Ovary (tissue), 9 donors: Measurements from ENCODE around the gene FBXW5. TPM values are rescaled to one million over a fixed set of nuclear protein-coding genes. Genes with fewer than 3 reads are reported as not detected.

ENCODE experiments used
- DNase-seq, 5 donors: peaks; one replicate each; pipeline ENCODE4 v3.0.0-alpha.2; 2019 to 2020
- H3K27ac ChIP-seq, 2 donors: fragments of 200-600 bp; one replicate each; pipeline versions ENCODE4 v1.5.1 to v1.8.0; 2019 to 2022
- H3K27me3 ChIP-seq: fragments of 200-600 bp; one replicate; pipeline ENCODE4 v1.8.0; 2022
- H3K36me3 ChIP-seq: fragments of 200-600 bp; sonication (generic); one replicate; pipeline ENCODE4 v1.5.1; 2019
- H3K4me1 ChIP-seq: one replicate; pipeline ENCODE4 v1.8.1; 2013; ENCODE audit warnings: mild to moderate bottlenecking, moderate library complexity; ENCODE audit not compliant: insufficient read depth
- H3K4me3 ChIP-seq: fragments of 200-600 bp; sonication (generic); one replicate; pipeline ENCODE4 v1.5.1; 2017
- H3K9me3 ChIP-seq, 2 donors: fragments of 200-600 bp in 1 of 2; sonication (generic) in 1 of 2; one replicate each; pipeline versions ENCODE4 v1.5.1 to v1.8.1; 2013 to 2019; ENCODE audit warnings: mild to moderate bottlenecking in 1 of 2, moderate library complexity in 1 of 2
- EP300 ChIP-seq: sonication (generic); formaldehyde crosslinking; IDR thresholded peaks from one replicate; pipeline ENCODE4 v1.6.1; 2017; ENCODE audit warnings: antibody characterized with exemption
- POLR2A ChIP-seq: fragments of 450-650 bp; IDR thresholded peaks from one replicate; pipeline ENCODE4 v1.6.1; 2017; ENCODE audit warnings: antibody characterized with exemption, mild to moderate bottlenecking, moderate library complexity
- WGBS, 3 donors: extraction: QIAGEN DNeasy Blood & Tissue Kit in 1 of 3; methylation state at CpG; one replicate each; pipeline versions ENCODE4 v1.1.5 to v1.1.7; 2013 to 2017; 5-methylcytosine and 5-hydroxymethylcytosine counted together
- intact Hi-C, 4 donors: fragments of 100-400 bp; cut with DNase I; formaldehyde crosslinking; loops; one replicate each; pipeline versions ENCODE4 v1.11.0 to v1.15.1; 2022 to 2023
- polyA plus RNA-seq, 2 donors: library from polyadenylated mRNA; stranded (reverse); fragments of 200-250 nt in 1 of 2; fragments of 350-450 nt in 1 of 2; fragmentation: Illumina TruSeq in 1 of 2; extraction: RNeasy Lipid Tissue Mini Kit (QIAGEN cat#74804) in 1 of 2; gene quantifications; one replicate each; pipeline ENCODE4 v1.2.3, GENCODE V29; 2013 to 2014
- total RNA-seq, 7 donors: library from RNA; depleted of rRNA in 2 of 7; stranded (reverse); fragments of >200 nt in 2 of 7; fragmentation: NEBNext Ultra II Directional in 3 of 7; extraction: Animal tissue kit (Norgen Biotek cat#: 25700) in 3 of 7; gene quantifications; one replicate each; pipeline versions ENCODE4 v1.1.0 to v1.2.4, GENCODE V29; 2016 to 2023
- TF ChIP-seq, protein P1 (sequence below), 3 donors: fragments of 450-650 bp in 2 of 3; fragments of 200-600 bp in 1 of 3; IDR thresholded peaks; one replicate each; pipeline versions ENCODE4 v1.5.1 to v1.8.0; 2016 to 2022; ENCODE audit warnings: antibody characterized with exemption in 3 of 3, mild to moderate bottlenecking in 1 of 3
- donor health status: DM: no; HTN: no; CAD: no; lungs with moderate emphysema.
- donor health status: DM: no; HTN: no; CAD: no.
- donor health status: Bipolar disorder and iron deficiency.
- donor health status: DM: yes; HTN: yes; CAD: no.
- donor health status: DM: no; HTN: no; CAD: no.
- donor health status: DM: yes; HTN: yes; CAD: no.

Gene FBXW5
- total and polyA plus RNA-seq, 9 donors, result 2.2 to 75.5 (median 60.5) TPM

DNA sequence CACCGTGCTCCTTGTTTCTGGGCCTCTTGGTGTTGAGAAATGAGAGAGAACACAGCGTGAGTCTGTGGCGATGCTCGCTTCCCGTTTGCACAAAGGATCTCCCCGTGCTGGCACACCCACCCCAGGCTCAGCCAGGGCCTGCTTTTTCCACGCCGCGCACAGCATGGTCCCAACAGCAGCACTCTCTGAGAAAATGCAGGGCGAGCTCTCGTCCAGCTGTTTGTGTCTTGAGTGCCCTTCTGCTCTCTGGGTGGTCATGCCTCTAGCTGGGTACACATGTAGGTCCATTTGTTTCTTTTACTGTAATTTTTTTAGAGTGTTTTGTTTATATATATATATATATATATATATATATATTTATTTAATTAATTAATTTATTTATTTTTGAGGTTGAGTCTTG lies 26.6 kb downstream of the FBXW5 start:
- no peaks in the 10 kb centered on the region for H3K27me3 ChIP-seq
- intact Hi-C loops, result no loop called here
- H3K4me1 ChIP-seq, result no peaks in the 10 kb centered on the region
- no peak for DNase-seq
- H3K9me3 ChIP-seq, result no peaks in the 10 kb centered on the region
- H3K4me3 ChIP-seq, result no peak overlapping the region
- TF ChIP-seq, protein P1, sequence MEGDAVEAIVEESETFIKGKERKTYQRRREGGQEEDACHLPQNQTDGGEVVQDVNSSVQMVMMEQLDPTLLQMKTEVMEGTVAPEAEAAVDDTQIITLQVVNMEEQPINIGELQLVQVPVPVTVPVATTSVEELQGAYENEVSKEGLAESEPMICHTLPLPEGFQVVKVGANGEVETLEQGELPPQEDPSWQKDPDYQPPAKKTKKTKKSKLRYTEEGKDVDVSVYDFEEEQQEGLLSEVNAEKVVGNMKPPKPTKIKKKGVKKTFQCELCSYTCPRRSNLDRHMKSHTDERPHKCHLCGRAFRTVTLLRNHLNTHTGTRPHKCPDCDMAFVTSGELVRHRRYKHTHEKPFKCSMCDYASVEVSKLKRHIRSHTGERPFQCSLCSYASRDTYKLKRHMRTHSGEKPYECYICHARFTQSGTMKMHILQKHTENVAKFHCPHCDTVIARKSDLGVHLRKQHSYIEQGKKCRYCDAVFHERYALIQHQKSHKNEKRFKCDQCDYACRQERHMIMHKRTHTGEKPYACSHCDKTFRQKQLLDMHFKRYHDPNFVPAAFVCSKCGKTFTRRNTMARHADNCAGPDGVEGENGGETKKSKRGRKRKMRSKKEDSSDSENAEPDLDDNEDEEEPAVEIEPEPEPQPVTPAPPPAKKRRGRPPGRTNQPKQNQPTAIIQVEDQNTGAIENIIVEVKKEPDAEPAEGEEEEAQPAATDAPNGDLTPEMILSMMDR (IDR thresholded peaks at IDR 0.05), result no peak
- TF ChIP-seq EP300, result no peak
- TF ChIP-seq POLR2A, result no peak
- no peaks in the 10 kb centered on the region for H3K36me3 ChIP-seq
- WGBS, 3 donors, result 82 to 88% (median 84%) methylated on average over 11 of the region's 11 CpGs
- H3K27ac ChIP-seq, result no peak overlapping the region

GRCh38 chr9:136916330-136917184 lies 28.0 kb downstream of the FBXW5 start:
- TF ChIP-seq POLR2A (no peak), EP300 (no peak)
- TF ChIP-seq, protein P1 (IDR thresholded peaks at IDR 0.05), result no peak
- no peaks in the 10 kb centered on the region for H3K4me1 ChIP-seq
- H3K36me3 ChIP-seq, result no peaks in the 10 kb centered on the region
- no peak overlapping the region for H3K27ac ChIP-seq
- no peaks in the 10 kb centered on the region for H3K27me3 ChIP-seq
- intact Hi-C loops, result no loop called here
- H3K9me3 ChIP-seq, result no peaks in the 10 kb centered on the region
- DNase-seq, result no peak
- WGBS, 3 donors, result 89 to 91% (median 90%) methylated on average over 32 of the region's 32 CpGs
- no peak overlapping the region for H3K4me3 ChIP-seq

DNA sequence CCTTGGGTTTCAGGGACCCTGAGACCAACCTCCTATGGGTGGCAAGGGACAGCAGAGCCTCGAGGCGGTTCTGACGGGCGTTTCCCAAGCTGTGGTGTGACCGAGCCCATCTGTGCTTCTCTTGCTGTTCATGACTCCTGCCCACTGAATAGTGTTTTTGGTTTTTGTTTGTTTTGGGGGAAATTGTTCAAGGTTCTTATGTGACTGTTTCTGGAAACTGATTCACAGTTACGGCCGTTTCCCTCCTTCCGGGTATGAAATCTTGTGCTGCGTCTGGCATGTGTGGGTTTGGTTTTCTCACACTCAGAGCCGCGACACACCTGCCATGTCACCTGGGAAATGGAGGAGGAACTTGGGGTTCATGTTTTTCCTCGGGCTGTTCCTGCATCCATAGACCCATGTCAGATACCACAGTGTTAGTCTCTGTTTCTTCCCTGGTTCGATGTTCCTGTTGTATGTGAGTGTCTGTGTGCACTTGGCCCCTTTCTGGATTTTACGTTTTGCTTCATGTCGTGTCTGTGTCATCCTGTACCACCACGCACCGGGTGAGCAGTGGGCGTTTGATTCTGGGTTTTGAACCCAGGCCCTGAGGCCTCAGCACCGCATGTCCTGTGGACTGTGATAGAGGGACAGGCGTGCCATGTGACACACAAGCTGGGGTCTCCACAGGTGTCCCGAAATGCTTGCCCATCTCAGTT lies 28.8 kb downstream of the FBXW5 start:
- TF ChIP-seq EP300, result no peak
- H3K4me3 ChIP-seq, result no peak overlapping the region
- no peaks in the 10 kb centered on the region for H3K9me3 ChIP-seq
- H3K27me3 ChIP-seq, result no peaks in the 10 kb centered on the region
- intact Hi-C loops, result no loop called here
- no peak for DNase-seq
- WGBS, 3 donors, result 84 to 87% (median 86%) methylated on average over 21 of the region's 21 CpGs
- H3K27ac ChIP-seq, result no peak overlapping the region
- H3K4me1 ChIP-seq, result no peaks in the 10 kb centered on the region
- no peaks in the 10 kb centered on the region for H3K36me3 ChIP-seq

GRCh38 chr9:136913701-136914438 lies 30.7 kb downstream of the FBXW5 start:
- 89 to 91% (median 89%) methylated on average over 17 of the region's 17 CpGs for WGBS, 3 donors
- no peak for DNase-seq
- H3K36me3 ChIP-seq, result no peaks in the 10 kb centered on the region
- intact Hi-C loops, result no loop called here
- no peaks in the 10 kb centered on the region for H3K9me3 ChIP-seq
- H3K27ac ChIP-seq, result no peak overlapping the region
- no peaks in the 10 kb centered on the region for H3K4me1 ChIP-seq
- TF ChIP-seq, protein P1 (IDR thresholded peaks at IDR 0.05), result no peak
- TF ChIP-seq POLR2A (no peak), EP300 (no peak)
- no peaks in the 10 kb centered on the region for H3K27me3 ChIP-seq
- H3K4me3 ChIP-seq, result no peak overlapping the region
